ENCODE data around the gene CCDC117.

DNA sequence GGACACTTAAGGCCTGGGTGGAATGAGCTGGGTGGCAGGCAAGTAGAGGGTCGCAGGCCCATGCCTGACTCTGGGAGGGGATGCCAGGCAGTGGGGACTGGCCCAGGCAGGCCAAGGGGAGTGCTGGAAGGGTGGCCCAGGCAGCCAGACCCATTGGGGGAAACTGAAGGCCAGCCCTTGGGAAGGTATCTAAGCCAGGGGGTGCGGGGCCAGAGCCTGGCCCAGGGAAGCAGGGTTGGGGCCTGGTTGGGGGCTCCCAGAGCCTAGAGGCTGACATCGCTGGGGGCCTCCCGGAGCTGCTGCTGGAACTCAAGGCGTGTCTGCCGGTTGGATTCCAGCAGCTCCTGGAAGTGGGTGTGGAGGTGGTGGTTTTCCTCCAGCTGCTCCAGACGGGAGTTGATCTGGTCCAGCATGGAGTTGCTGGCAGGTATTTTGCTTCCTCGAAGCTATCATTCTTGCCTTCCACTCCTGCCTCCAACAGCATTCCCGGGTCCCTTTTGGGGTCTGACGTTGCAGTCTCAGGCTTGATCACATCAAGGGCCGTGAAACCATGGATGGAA lies 63.2 kb downstream of the CCDC117 start:
- TF ChIP-seq, protein P1, sequence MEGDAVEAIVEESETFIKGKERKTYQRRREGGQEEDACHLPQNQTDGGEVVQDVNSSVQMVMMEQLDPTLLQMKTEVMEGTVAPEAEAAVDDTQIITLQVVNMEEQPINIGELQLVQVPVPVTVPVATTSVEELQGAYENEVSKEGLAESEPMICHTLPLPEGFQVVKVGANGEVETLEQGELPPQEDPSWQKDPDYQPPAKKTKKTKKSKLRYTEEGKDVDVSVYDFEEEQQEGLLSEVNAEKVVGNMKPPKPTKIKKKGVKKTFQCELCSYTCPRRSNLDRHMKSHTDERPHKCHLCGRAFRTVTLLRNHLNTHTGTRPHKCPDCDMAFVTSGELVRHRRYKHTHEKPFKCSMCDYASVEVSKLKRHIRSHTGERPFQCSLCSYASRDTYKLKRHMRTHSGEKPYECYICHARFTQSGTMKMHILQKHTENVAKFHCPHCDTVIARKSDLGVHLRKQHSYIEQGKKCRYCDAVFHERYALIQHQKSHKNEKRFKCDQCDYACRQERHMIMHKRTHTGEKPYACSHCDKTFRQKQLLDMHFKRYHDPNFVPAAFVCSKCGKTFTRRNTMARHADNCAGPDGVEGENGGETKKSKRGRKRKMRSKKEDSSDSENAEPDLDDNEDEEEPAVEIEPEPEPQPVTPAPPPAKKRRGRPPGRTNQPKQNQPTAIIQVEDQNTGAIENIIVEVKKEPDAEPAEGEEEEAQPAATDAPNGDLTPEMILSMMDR (conservative IDR thresholded peaks at IDR 0.05; ENCODE audit: low read length) = no peak
- no peak for TF ChIP-seq EZH2phosphoT487 (IDR thresholded peaks at IDR 0.05; ENCODE audit: borderline replicate concordance)
